PC-9 (cell line): ENCODE results near the gene ST6GALNAC1. TPM values are rescaled to one million over a fixed set of nuclear protein-coding genes. Genes with fewer than 3 reads are reported as not detected.

Experiments used
- BruUV-seq: library from RNA; stranded (reverse); fragments of 400-500 nt; replicated peaks from 2 replicates; lab custom pipeline; 2021; lab: Mats Ljungman, UMichigan
- CTCF ChIA-PET: fragments of 300-600 bp; sonication (Branson Sonifier 250); formaldehyde crosslinking; loops from one replicate; lab custom pipeline; 2022; ENCODE audit warnings: antibody characterized with exemption; lab: Charles Lee
- POLR2A ChIA-PET: fragments of 300-600 bp; sonication (Branson Sonifier 250); formaldehyde crosslinking; loops from one replicate; lab custom pipeline; 2022; ENCODE audit warnings: antibody characterized with exemption; ENCODE audit not compliant: unreplicated experiment; lab: Charles Lee
- DNase-seq, 2 experiments: peaks; one replicate each; pipeline versions ENCODE4 v3.0.0 to v3.0.0-alpha.2; 2015 to 2022; ENCODE audit warnings: mixed read lengths in 1 of 2
- H2AFZ ChIP-seq: fragments of 200-600 bp; sonication (generic); 2 replicates; pipeline ENCODE4 v1.8.1; 2017; ENCODE audit warnings: antibody characterized with exemption
- H3F3A ChIP-seq: fragments of 200-600 bp; sonication (generic); 2 replicates; pipeline ENCODE4 v1.8.1; 2017; ENCODE audit warnings: antibody characterized with exemption, mild to moderate bottlenecking, low read depth; ENCODE audit not compliant: insufficient read depth
- H3K27ac ChIP-seq: fragments of 200-600 bp; sonication (generic); 2 replicates; pipeline ENCODE4 v1.6.1; 2016; ENCODE audit warnings: mixed run types
- H3K27me3 ChIP-seq: fragments of 200-600 bp; sonication (generic); 2 replicates; pipeline ENCODE4 v1.6.1; 2016; ENCODE audit warnings: low read depth, mixed run types; ENCODE audit not compliant: insufficient read depth
- H3K36me3 ChIP-seq: fragments of 200-600 bp; sonication (generic); 2 replicates; pipeline ENCODE4 v1.6.1; 2016; ENCODE audit warnings: low read depth, mixed run types
- H3K4me1 ChIP-seq: fragments of 200-600 bp; sonication (generic); replicated peaks from 2 replicates; pipeline ENCODE4 v1.6.1; 2016; ENCODE audit warnings: mixed run types; ENCODE audit not compliant: insufficient read depth
- H3K4me2 ChIP-seq: fragments of 200-600 bp; sonication (generic); 2 replicates; pipeline ENCODE4 v1.6.1; 2017; ENCODE audit warnings: mixed run types
- H3K4me3 ChIP-seq: fragments of 200-600 bp; sonication (generic); 2 replicates; pipeline ENCODE4 v1.6.1; 2016; ENCODE audit warnings: mixed run types
- H3K79me2 ChIP-seq: fragments of 200-600 bp; sonication (generic); 2 replicates; pipeline ENCODE4 v1.6.1; 2017; ENCODE audit warnings: low read depth, mixed run types
- H3K9me2 ChIP-seq: fragments of 200-600 bp; sonication (generic); 2 replicates; pipeline ENCODE4 v1.8.1; 2017; ENCODE audit warnings: mild to moderate bottlenecking; ENCODE audit not compliant: insufficient read depth
- H3K9me3 ChIP-seq: fragments of 200-600 bp; sonication (generic); 2 replicates; pipeline ENCODE4 v1.8.1; 2016; ENCODE audit warnings: low read depth; ENCODE audit not compliant: insufficient read depth
- H4K20me1 ChIP-seq: fragments of 200-600 bp; sonication (generic); 2 replicates; pipeline ENCODE4 v1.8.1; 2017; ENCODE audit not compliant: insufficient read depth
- CTCF ChIP-seq: fragments of 200-600 bp; sonication (generic); conservative IDR thresholded peaks from 2 replicates; pipeline ENCODE4 v1.6.1; 2017; ENCODE audit warnings: mixed run types, antibody characterized with exemption, mild to moderate bottlenecking, moderate library complexity
- EZH2 ChIP-seq: fragments of 200-600 bp; sonication (generic); IDR thresholded peaks from 2 replicates; pipeline ENCODE4 v1.8.0; 2017; ENCODE audit warnings: antibody characterized with exemption, low read depth
- intact Hi-C: fragments of 100-400 bp; cut with micrococcal nuclease; formaldehyde crosslinking; loops from one replicate; pipeline ENCODE4 v1.10.0; 2022; ENCODE audit not compliant: unreplicated experiment
- total RNA-seq: library from RNA; stranded (reverse); gene quantifications from 2 replicates; pipeline ENCODE4 v1.2.3, GENCODE V29; 2021

Gene ST6GALNAC1
- total RNA-seq, 1 experiment from 2014 or later, result 0.76 TPM

DNA sequence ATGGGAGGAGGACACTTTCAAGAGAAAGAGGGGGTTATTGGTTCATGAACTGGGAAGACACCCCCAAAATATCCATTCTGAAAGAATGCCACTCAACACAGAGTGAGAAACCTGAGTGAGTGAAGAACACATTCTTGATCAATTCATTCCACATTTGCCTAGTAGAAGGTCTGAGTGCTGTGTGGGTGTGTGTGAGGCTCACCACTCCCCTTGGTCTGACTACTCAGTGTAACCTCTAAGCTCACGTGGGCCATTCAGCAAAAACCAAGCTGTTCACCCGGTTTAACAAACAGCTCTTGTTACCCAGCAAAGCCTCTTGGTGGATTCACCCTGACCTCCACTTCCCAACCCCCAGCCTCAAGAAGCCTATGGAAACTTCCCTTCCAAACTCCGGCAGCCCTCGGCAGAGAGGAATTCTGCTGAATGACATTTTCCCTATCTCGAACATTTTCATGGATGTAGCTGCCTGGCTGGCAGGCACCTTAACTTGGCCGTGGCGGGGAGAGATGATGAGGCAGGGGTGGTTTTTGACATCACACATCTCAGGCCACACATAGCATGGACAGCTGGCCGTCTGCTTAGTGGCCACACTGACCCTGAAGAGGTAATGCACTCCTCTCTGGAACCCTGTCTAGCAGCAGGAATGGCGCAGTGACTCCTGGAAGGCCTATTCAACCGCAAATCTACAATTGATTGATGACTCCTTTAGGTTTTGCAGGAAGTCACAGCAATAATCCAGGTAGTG lies 11.6 kb downstream of the ST6GALNAC1 start:
- peak; percentile 52 to 60 for DNase-seq
- Histone ChIP-seq H3F3A (0 out of 2 replicates have a peak, but pooled peaks cover 3% of the 10 kb centered on the region), H3K27ac (no peak overlapping the region), H3K36me3 (no peaks in the 10 kb centered on the region), H3K9me3 (no peaks in the 10 kb centered on the region), H3K9me2 (no peaks in the 10 kb centered on the region), H3K4me2 (0 out of 2 replicates have a peak overlapping the region, but pooled peaks have one; percentile 16), H3K79me2 (no peaks in the 10 kb centered on the region), H3K4me1 (no peaks in the 10 kb centered on the region), H4K20me1 (no peaks in the 10 kb centered on the region), H3K27me3 (no peaks in the 10 kb centered on the region), H3K4me3 (no peak overlapping the region), H2AFZ (no peak overlapping the region)
- TF ChIP-seq CTCF, result no peak
- TF ChIP-seq EZH2, result no peak
- ChIA-PET CTCF (interaction anchor here (0.5 to 1.7 kb wide), 5 partner anchors 30 to 1678 kb away, joined by 3 to 17 read pairs (median 4); partner anchors contain the start of gene PRCD), POLR2A (interaction anchor here (0.5 to 0.7 kb wide), 3 partner anchors 16 to 66 kb away, joined by 3 read pairs; no protein-coding TSS in a partner anchor)
- intact Hi-C loops, result loop anchor here (5.0 kb wide), 1 partner anchor 40 kb away; no protein-coding TSS in a partner anchor
- BruUV-seq, result no TSS peak

DNA sequence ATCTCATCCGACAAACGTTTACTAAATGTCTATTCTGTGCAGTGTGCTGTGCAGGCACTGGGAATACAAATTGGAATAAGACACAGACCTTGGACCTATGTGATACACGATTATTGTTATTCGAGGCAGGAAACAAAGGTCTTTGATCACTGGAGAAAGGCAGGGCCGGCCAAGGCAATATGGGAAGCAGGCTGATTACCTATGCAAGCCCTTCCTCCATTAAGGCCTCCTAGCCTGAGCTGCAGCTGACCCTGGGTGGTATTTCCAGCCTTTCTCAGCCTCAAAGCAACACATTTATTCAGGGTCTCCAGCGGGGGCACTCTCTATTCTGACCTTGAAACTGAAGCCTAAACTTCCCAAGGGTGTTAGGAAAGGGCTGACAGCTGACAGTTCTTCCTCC lies 13.4 kb downstream of the ST6GALNAC1 start:
- no peaks in the 10 kb centered on the region for H3K9me3 ChIP-seq
- CTCF ChIA-PET, result interaction anchor here (0.7 kb wide), 1 partner anchor 31 kb away, joined by 6 read pairs; no protein-coding TSS in a partner anchor
- DNase-seq, result no peak
- no peaks in the 10 kb centered on the region for H3K27me3 ChIP-seq
- H4K20me1 ChIP-seq, result no peaks in the 10 kb centered on the region
- 0 out of 2 replicates have a peak, but pooled peaks cover 7% of the 10 kb centered on the region for H3K4me1 ChIP-seq
- 0 out of 2 replicates have a peak, but pooled peaks cover 3% of the 10 kb centered on the region for H3F3A ChIP-seq
- H3K9me2 ChIP-seq, result no peaks in the 10 kb centered on the region
- no peaks in the 10 kb centered on the region for H3K36me3 ChIP-seq
- no peak overlapping the region for H3K4me2 ChIP-seq
- intact Hi-C loops, result loop anchor here (5.0 kb wide), 1 partner anchor 42 kb away; no protein-coding TSS in a partner anchor
- POLR2A ChIA-PET, result interaction anchor here (0.6 kb wide), 1 partner anchor 63 kb away, joined by 3 read pairs; no protein-coding TSS in a partner anchor
- H3K79me2 ChIP-seq, result no peaks in the 10 kb centered on the region
- no TSS peak for BruUV-seq
- no peak overlapping the region for H2AFZ ChIP-seq
- no peak for TF ChIP-seq CTCF
- TF ChIP-seq EZH2, result no peak
- no peak overlapping the region for H3K4me3 ChIP-seq
- no peak overlapping the region for H3K27ac ChIP-seq

DNA sequence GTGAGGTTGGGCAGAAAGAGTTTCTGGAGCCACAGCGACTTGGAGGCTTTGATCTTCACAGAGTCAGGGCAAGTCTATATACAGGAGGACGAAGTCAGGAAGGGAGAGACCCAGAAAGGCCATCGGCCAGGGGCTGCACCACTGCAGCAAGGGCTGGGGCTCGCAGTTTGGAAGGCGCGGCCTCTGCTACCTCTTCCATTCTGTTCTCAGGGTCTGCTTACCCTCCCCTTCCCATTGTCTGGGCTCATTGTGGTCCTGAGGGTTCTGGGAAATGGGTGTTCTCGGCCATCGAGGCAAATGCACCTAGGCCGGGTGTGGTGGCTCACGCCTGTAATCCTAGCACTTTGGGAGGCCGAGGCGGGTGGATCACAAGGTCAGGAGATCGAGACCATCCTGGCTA lies 16.0 kb downstream of the ST6GALNAC1 start:
- DNase-seq, result no peak
- intact Hi-C loops, result no loop called here
- BruUV-seq, result no TSS peak
- Histone ChIP-seq H3K9me3 (no peaks in the 10 kb centered on the region), H3K27ac (no peak overlapping the region), H3K4me3 (no peak overlapping the region), H3K79me2 (no peaks in the 10 kb centered on the region), H3F3A (0 out of 2 replicates have a peak, but pooled peaks cover 3% of the 10 kb centered on the region), H3K36me3 (no peaks in the 10 kb centered on the region), H4K20me1 (no peaks in the 10 kb centered on the region), H3K4me2 (no peak overlapping the region), H3K9me2 (no peaks in the 10 kb centered on the region), H3K27me3 (no peaks in the 10 kb centered on the region), H2AFZ (no peak overlapping the region), H3K4me1 (peaks cover 15% of the 10 kb centered on the region)
- TF ChIP-seq EZH2 (no peak), CTCF (no peak)
- CTCF ChIA-PET, result no interaction called here
- POLR2A ChIA-PET, result no interaction called here
